GM10266 (cell line): ENCODE measurements around the gene DDX39A.

Source experiments
- DNase-seq: peaks from one replicate; pipeline ENCODE4 v3.0.0; 2012; ENCODE audit errors: extremely low spot score
- TF ChIP-seq, protein P1 (sequence below): IDR thresholded peaks from 2 replicates; pipeline ENCODE4 v1.5.1; 2012; ENCODE audit warnings: mild to moderate bottlenecking, low read depth; ENCODE audit not compliant: control insufficient read depth, insufficient read depth; ENCODE audit errors: missing control alignments

DDX39A gene

DNA sequence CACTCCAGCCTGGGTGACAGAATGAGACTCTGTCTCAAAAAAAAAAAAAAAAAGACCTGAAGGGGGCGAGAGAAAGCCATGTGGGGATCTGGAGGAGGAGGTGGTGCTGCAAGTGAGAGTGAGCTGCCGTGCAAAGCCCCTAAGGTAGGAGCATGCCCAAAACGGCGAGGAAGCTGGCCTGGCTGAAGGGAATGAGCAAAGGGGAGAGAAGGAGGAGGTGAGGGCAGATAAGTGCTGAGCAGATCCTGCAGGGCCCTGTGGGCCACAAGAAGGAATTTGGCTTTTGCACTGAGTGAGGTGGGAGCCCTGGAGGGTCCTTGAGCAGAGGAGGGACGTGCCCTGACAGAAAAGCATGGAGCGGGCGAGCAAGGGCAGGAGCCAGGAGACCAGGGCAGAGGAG is 57.3 kb downstream of the DDX39A start:
- peak; percentile 52 for DNase-seq
- TF ChIP-seq, protein P1, sequence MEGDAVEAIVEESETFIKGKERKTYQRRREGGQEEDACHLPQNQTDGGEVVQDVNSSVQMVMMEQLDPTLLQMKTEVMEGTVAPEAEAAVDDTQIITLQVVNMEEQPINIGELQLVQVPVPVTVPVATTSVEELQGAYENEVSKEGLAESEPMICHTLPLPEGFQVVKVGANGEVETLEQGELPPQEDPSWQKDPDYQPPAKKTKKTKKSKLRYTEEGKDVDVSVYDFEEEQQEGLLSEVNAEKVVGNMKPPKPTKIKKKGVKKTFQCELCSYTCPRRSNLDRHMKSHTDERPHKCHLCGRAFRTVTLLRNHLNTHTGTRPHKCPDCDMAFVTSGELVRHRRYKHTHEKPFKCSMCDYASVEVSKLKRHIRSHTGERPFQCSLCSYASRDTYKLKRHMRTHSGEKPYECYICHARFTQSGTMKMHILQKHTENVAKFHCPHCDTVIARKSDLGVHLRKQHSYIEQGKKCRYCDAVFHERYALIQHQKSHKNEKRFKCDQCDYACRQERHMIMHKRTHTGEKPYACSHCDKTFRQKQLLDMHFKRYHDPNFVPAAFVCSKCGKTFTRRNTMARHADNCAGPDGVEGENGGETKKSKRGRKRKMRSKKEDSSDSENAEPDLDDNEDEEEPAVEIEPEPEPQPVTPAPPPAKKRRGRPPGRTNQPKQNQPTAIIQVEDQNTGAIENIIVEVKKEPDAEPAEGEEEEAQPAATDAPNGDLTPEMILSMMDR, result peak; percentile 40
